CD14-positive monocyte (primary cell): Measurements from ENCODE around the gene TIFAB. TPM values are rescaled to one million over a fixed set of nuclear protein-coding genes. Genes with fewer than 3 reads are reported as not detected.

Experiments used
- DNase-seq, 3 donors: peaks; one replicate each; pipeline ENCODE4 v3.0.0-alpha.2; 2011 to 2022
- H2AFZ ChIP-seq: 2 replicates; pipeline ENCODE4 v1.6.0; 2012; ENCODE audit warnings: mild to moderate bottlenecking, low read depth, low read length, inconsistent platforms; ENCODE audit not compliant: insufficient read depth, poor library complexity, severe bottlenecking
- H3K27ac ChIP-seq, 2 donors: 1 replicate in 1 of 2; 2 replicates in 1 of 2; pipeline ENCODE4 v1.5.1; 2012 to 2013; ENCODE audit warnings: low read length in 2 of 2, control low read depth in 1 of 2, inconsistent platforms in 1 of 2, low read depth in 1 of 2, mild to moderate bottlenecking in 1 of 2
- H3K27me3 ChIP-seq, 2 donors: one replicate each; pipeline versions ENCODE4 v1.6.0 to v1.6.1; 2011 to 2013; ENCODE audit warnings: low read length in 2 of 2; ENCODE audit not compliant: control insufficient read depth in 2 of 2, insufficient read depth in 2 of 2
- H3K36me3 ChIP-seq, 2 donors: replicated peaks in 1 of 2; 1 replicate in 1 of 2; 2 replicates in 1 of 2; pipeline versions ENCODE4 v1.5.1 to v1.6.1; 2012 to 2013; ENCODE audit warnings: low read length in 2 of 2, control low read depth in 1 of 2, inconsistent platforms in 1 of 2, mild to moderate bottlenecking in 1 of 2; ENCODE audit not compliant: insufficient read depth in 2 of 2, control insufficient read depth in 1 of 2
- H3K4me1 ChIP-seq, 2 donors: 1 replicate in 1 of 2; 2 replicates in 1 of 2; pipeline versions ENCODE4 v1.5.1 to v1.6.1; 2012 to 2013; ENCODE audit warnings: low read length in 2 of 2, control low read depth in 1 of 2, inconsistent platforms in 1 of 2, mild to moderate bottlenecking in 1 of 2, moderate library complexity in 1 of 2; ENCODE audit not compliant: insufficient read depth in 2 of 2, control insufficient read depth in 1 of 2
- H3K4me2 ChIP-seq: replicated peaks from 2 replicates; pipeline ENCODE3; 2012; ENCODE audit warnings: low read length, moderate library complexity, mild to moderate bottlenecking; ENCODE audit not compliant: poor library complexity, severe bottlenecking; ENCODE audit errors: extremely low read depth
- H3K4me3 ChIP-seq, 3 experiments: fragments of 200-600 bp in 1 of 3; sonication (generic) in 1 of 3; replicated peaks in 1 of 3; 1 replicate in 2 of 3; 2 replicates in 1 of 3; pipeline ENCODE4 v1.5.1; 2011 to 2013; ENCODE audit warnings: low read length in 3 of 3, mild to moderate bottlenecking in 3 of 3, control low read depth in 2 of 3, low read depth in 2 of 3, inconsistent platforms in 1 of 3, moderate library complexity in 1 of 3
- H3K79me2 ChIP-seq: 2 replicates; pipeline ENCODE4 v1.6.0; 2012; ENCODE audit warnings: mild to moderate bottlenecking, control low read depth, inconsistent platforms, low read length, moderate library complexity; ENCODE audit not compliant: insufficient read depth
- H3K9ac ChIP-seq: 2 replicates; pipeline ENCODE4 v1.6.0; 2017; ENCODE audit warnings: low read length, mild to moderate bottlenecking; ENCODE audit not compliant: insufficient read depth, poor library complexity, severe bottlenecking
- H3K9me3 ChIP-seq, 2 donors: replicated peaks in 1 of 2; 1 replicate in 1 of 2; 2 replicates in 1 of 2; pipeline versions ENCODE4 v1.5.1 to v1.6.1; 2012 to 2013; ENCODE audit warnings: low read length in 2 of 2, control low read depth in 1 of 2; ENCODE audit not compliant: control insufficient read depth in 1 of 2, insufficient read depth in 1 of 2
- H4K20me1 ChIP-seq: 2 replicates; pipeline ENCODE4 v1.6.0; 2012; ENCODE audit warnings: mild to moderate bottlenecking, low read length, control low read depth, moderate library complexity; ENCODE audit not compliant: insufficient read depth
- H3K27ac Mint-ChIP-seq, 7 donors: one replicate each; pipeline ENCODE4 v1.8.0; 2020; ENCODE audit warnings: mild to moderate bottlenecking in 7 of 7, mixed read lengths in 7 of 7, moderate library complexity in 6 of 7, inconsistent platforms in 2 of 7
- H3K27me3 Mint-ChIP-seq, 3 donors: one replicate each; pipeline ENCODE4 v1.8.0; 2021 to 2022; ENCODE audit warnings: low read depth in 3 of 3, mild to moderate bottlenecking in 3 of 3, mixed read lengths in 3 of 3, moderate library complexity in 3 of 3, inconsistent platforms in 1 of 3
- H3K36me3 Mint-ChIP-seq, 2 donors: one replicate each; pipeline ENCODE4 v1.8.0; 2020; ENCODE audit warnings: mixed read lengths in 2 of 2, inconsistent platforms in 1 of 2, mild to moderate bottlenecking in 1 of 2
- H3K4me1 Mint-ChIP-seq: one replicate; pipeline ENCODE4 v1.8.0; 2020; ENCODE audit warnings: mild to moderate bottlenecking, mixed read lengths
- H3K4me3 Mint-ChIP-seq, 2 donors: one replicate each; pipeline ENCODE4 v1.8.0; 2020; ENCODE audit warnings: mild to moderate bottlenecking in 2 of 2, mixed read lengths in 2 of 2, moderate library complexity in 1 of 2
- H3K9me3 Mint-ChIP-seq, 7 donors: one replicate each; pipeline ENCODE4 v1.8.0; 2020 to 2022; ENCODE audit warnings: mixed read lengths in 7 of 7, mild to moderate bottlenecking in 6 of 7, moderate library complexity in 6 of 7, inconsistent platforms in 2 of 7
- CTCF ChIP-seq: fragments of 200-600 bp; IDR thresholded peaks from one replicate; pipeline ENCODE4 v1.8.0; 2022; ENCODE audit warnings: antibody characterized with exemption, mild to moderate bottlenecking
- WGBS: methylation state at CpG from one replicate; pipeline ENCODE4 v1.1.5; 2013; ENCODE audit warnings: missing lambda C conversion rate; ENCODE audit not compliant: insufficient coverage; 5-methylcytosine and 5-hydroxymethylcytosine counted together
- intact Hi-C, 2 donors: fragments of 100-400 bp; cut with micrococcal nuclease; formaldehyde crosslinking; loops; one replicate each; pipeline versions ENCODE4 v1.15.0 to v1.15.1; 2023
- polyA plus RNA-seq, 3 donors: library from polyadenylated mRNA; depleted of rRNA in 1 of 3; unstranded in 2 of 3; stranded (reverse) in 1 of 3; fragments of 300-500 nt in 2 of 3; fragments of >200 nt in 1 of 3; fragmentation: Illumina TruSeq in 2 of 3; gene quantifications; 1 replicate in 2 of 3; 2 replicates in 1 of 3; pipeline ENCODE4 v1.2.3, GENCODE V29; 2012 to 2021

The TIFAB gene
- polyA plus RNA-seq, 3 donors, result 0.29 to 0.71 (median 0.50) TPM

DNA sequence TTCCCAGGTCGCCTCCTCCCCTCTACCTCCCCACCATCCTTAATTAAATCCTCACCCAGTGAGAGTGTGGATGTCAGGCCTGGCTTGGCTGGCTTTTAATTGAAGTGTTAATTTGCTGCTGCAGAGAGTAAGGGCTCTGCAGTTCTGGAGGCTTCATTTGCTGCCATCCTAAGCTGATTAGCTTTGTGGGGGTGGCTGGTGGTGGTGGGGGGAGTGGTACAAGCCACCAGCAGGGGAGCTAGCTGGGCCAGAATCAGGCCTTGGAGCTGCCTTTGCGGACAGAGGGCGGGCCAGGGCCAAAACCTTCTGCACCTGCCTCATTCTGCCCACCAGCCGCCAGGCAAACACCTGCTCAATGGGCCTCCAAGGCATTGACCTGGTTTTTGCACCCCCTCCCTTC is 26.8 kb upstream of the TIFAB start:
- no peak for TF ChIP-seq CTCF
- H3K4me3 ChIP-seq, result no peak overlapping the region
- H3K4me1 ChIP-seq, result peaks cover 8% of the 10 kb centered on the region in 2 donors
- H3K4me3 Mint-ChIP-seq, result no peak overlapping the region
- intact Hi-C loops, result no loop called here
- no peak overlapping the region for H3K4me2 ChIP-seq
- H3K79me2 ChIP-seq, result no peaks in the 10 kb centered on the region
- WGBS, result 93% methylated on average over 3 of the region's 4 CpGs
- peaks cover 8 to 15% (median 10%) of the 10 kb centered on the region in 3 donors for H3K27me3 Mint-ChIP-seq
- H3K9me3 ChIP-seq, result no peaks in the 10 kb centered on the region
- no peaks in the 10 kb centered on the region for H3K27me3 ChIP-seq
- peaks cover 0 to 3% (median 0%) of the 10 kb centered on the region in 7 donors for H3K9me3 Mint-ChIP-seq
- H3K27ac ChIP-seq, result no peak overlapping the region
- peaks cover 1% of the 10 kb centered on the region for H3K4me1 Mint-ChIP-seq
- no peak overlapping the region for H3K9ac ChIP-seq
- no peaks in the 10 kb centered on the region for H3K36me3 Mint-ChIP-seq
- H2AFZ ChIP-seq, result no peak overlapping the region
- DNase-seq, result no peak
- H4K20me1 ChIP-seq, result no peaks in the 10 kb centered on the region
- no peaks in the 10 kb centered on the region for H3K36me3 ChIP-seq
- no peak overlapping the region for H3K27ac Mint-ChIP-seq

- Mint-ChIP-seq H3K27ac (no peak overlapping the region), H3K27me3 (peaks cover 8 to 19% (median 13%) of the 10 kb centered on the region in 3 donors), H3K4me1 (peaks cover 1% of the 10 kb centered on the region), H3K4me3 (no peak overlapping the region), H3K36me3 (no peaks in the 10 kb centered on the region), H3K9me3 (peaks cover 0 to 3% (median 0%) of the 10 kb centered on the region in 7 donors)
- H3K27me3 ChIP-seq, result no peaks in the 10 kb centered on the region
- no peak overlapping the region for H3K4me2 ChIP-seq
- WGBS, result 80% methylated on average over 12 of the region's 14 CpGs
- H3K36me3 ChIP-seq, result no peaks in the 10 kb centered on the region
- no peaks in the 10 kb centered on the region for H4K20me1 ChIP-seq
- H3K4me1 ChIP-seq, result peaks cover 8% of the 10 kb centered on the region in 2 donors
- no peak for DNase-seq
- no peak overlapping the region for H3K9ac ChIP-seq
- H3K4me3 ChIP-seq, result no peak overlapping the region
- H3K27ac ChIP-seq, result no peak overlapping the region
- intact Hi-C loops, result no loop called here
- no peaks in the 10 kb centered on the region for H3K79me2 ChIP-seq
- no peak overlapping the region for H2AFZ ChIP-seq
- H3K9me3 ChIP-seq, result no peaks in the 10 kb centered on the region
- no peak for TF ChIP-seq CTCF
Measured at GRCh38 chr5:135477613-135478066, 25.5 kb upstream of the TIFAB start.
